ENCODE results near the gene HAND2.

Gene HAND2

DNA sequence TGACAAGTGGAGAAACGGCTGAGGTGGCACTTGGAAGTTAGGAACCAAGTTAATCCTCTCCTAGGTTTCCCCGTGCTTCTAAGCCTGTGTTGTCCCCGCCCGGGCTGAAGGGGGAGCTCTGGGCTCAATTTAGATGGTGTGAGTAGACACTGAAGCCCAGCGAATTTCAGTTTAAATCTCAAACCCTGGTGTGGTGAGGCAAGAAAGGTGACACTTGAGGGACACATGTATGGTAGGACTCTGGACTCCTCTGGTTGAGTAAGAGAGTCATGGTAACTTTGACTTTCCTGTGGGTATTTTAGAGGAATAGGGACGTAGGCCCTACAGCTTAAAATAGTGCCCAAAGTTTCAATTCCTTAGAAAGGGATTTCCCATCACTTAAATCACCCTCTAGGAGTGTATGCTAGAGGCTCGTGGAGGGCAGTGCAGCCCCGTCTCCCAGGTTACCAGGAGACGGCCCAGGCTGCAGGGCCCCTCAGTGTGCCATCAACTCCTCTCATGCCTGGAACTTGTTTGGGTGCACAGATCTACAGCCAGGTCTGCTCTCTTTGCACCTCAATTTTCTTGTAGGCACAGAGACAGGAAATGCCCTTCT lies 24.0 kb downstream of the HAND2 start:
- Histone ChIP-seq H2AFZ (ENCODE audit: low read depth, low read length, severe bottlenecking) (peak overlapping the region; percentile 2), H3K79me2 (ENCODE audit: insufficient read depth, low read length) (no peaks in the 10 kb centered on the region), H3K27me3 (ENCODE audit: low read length) (no peaks in the 10 kb centered on the region; the same call in 1 of the 2 replicates), H3F3A (ENCODE audit: insufficient read depth) (no peaks in the 10 kb centered on the region), H3K36me3 (ENCODE audit: low read length) (no peaks in the 10 kb centered on the region), H3K4me2 (ENCODE audit: low read depth, low read length, poor library complexity, severe bottlenecking) (no peak overlapping the region), H3K4me3 (ENCODE audit: insufficient read depth, low read length, poor library complexity, severe bottlenecking) (no peak overlapping the region), H3K9ac (ENCODE audit: low read length) (no peak overlapping the region), H4K20me1 (ENCODE audit: low read depth, low read length) (no peaks in the 10 kb centered on the region), H3K9me2 (replicated peaks; ENCODE audit: insufficient read depth, low read length) (no peaks in the 10 kb centered on the region), H3K9me3 (ENCODE audit: insufficient read depth, low read length) (no peaks in the 10 kb centered on the region), H3K27ac (ENCODE audit: low read depth, low read length) (no peak overlapping the region)
- TF ChIP-seq EZH2phosphoT487 (conservative IDR thresholded peaks at IDR 0.05; ENCODE audit: low read length): no peak
- TF ChIP-seq, protein P1, sequence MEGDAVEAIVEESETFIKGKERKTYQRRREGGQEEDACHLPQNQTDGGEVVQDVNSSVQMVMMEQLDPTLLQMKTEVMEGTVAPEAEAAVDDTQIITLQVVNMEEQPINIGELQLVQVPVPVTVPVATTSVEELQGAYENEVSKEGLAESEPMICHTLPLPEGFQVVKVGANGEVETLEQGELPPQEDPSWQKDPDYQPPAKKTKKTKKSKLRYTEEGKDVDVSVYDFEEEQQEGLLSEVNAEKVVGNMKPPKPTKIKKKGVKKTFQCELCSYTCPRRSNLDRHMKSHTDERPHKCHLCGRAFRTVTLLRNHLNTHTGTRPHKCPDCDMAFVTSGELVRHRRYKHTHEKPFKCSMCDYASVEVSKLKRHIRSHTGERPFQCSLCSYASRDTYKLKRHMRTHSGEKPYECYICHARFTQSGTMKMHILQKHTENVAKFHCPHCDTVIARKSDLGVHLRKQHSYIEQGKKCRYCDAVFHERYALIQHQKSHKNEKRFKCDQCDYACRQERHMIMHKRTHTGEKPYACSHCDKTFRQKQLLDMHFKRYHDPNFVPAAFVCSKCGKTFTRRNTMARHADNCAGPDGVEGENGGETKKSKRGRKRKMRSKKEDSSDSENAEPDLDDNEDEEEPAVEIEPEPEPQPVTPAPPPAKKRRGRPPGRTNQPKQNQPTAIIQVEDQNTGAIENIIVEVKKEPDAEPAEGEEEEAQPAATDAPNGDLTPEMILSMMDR (IDR thresholded peaks at IDR 0.05; ENCODE audit: insufficient read depth, low read length, poor library complexity, severe bottlenecking): peak; percentile 65

DNA sequence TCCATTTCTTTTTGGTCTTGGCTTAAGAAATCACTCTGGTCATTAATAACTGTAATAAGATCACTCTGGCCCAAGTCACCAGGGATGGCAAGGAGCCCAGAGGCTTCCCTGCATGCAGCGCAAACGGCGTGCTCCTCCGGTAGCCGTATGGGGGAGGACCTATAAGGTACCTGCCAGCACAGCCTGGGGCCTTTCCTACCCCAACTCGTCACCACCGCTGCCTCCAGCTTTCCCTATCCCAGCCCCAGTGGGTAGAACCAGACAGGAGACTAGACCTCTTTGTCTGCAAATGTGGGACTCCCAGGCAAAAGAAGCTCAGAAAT lies 25.9 kb downstream of the HAND2 start:
- no peaks in the 10 kb centered on the region for H3K79me2 ChIP-seq (ENCODE audit: insufficient read depth, low read length)
- H3K27ac ChIP-seq (ENCODE audit: low read depth, low read length): no peak overlapping the region
- no peak overlapping the region for H3K4me2 ChIP-seq (ENCODE audit: low read depth, low read length, poor library complexity, severe bottlenecking)
- no peaks in the 10 kb centered on the region for H4K20me1 ChIP-seq (ENCODE audit: low read depth, low read length)
- no peak overlapping the region for H2AFZ ChIP-seq (ENCODE audit: low read depth, low read length, severe bottlenecking)
- H3K9ac ChIP-seq (ENCODE audit: low read length): no peak overlapping the region
- TF ChIP-seq, protein P1 (IDR thresholded peaks at IDR 0.05; ENCODE audit: insufficient read depth, low read length, poor library complexity, severe bottlenecking): no peak
- TF ChIP-seq EZH2phosphoT487 (conservative IDR thresholded peaks at IDR 0.05; ENCODE audit: low read length): no peak
- H3K27me3 ChIP-seq (ENCODE audit: low read length): no peaks in the 10 kb centered on the region
- H3F3A ChIP-seq (ENCODE audit: insufficient read depth): no peaks in the 10 kb centered on the region
- H3K9me2 ChIP-seq (replicated peaks; ENCODE audit: insufficient read depth, low read length): no peaks in the 10 kb centered on the region
- no peaks in the 10 kb centered on the region for H3K36me3 ChIP-seq (ENCODE audit: low read length)
- no peak overlapping the region for H3K4me3 ChIP-seq (ENCODE audit: insufficient read depth, low read length, poor library complexity, severe bottlenecking)
- H3K9me3 ChIP-seq (ENCODE audit: insufficient read depth, low read length): no peaks in the 10 kb centered on the region

DNA sequence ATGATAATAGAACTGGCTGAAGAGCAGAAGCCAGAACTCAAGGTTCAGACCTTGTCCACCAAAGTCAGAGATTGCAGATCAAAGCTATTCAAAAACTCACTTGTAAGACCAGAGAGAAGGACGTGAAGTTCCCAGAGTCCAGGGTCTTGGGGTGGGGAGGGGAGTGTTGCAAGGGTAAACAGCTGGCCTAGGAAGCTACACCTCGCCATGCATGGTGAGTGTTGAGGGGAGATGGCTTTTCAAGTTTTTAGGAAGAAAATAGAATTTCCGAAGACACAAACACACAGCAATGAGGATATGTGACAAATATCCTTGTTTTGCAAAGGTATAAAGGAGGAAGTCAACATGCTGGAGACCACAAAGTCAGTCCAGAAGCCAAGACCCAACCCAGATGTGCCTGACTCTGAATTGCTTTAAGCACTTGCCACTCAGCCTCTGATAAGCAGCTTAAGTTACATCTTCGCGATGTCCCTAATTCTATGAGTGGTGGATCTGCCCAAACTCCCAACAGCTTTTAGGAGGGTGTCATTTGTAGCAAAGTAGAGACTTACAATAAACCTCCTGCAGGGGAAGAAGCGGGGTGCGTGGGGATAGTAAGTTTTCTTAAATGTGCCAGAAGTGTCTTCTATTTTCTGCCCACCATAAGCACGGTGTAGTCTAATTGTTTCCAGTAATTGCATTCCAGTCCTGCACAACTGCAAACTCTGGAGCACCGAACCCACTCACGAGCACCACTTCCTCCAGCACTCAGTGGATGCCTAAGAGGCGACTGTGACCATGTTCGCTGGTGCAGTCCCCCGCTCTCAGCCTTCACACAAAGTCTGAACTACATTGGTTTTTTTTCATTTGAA lies 26.5 kb downstream of the HAND2 start:
- no peaks in the 10 kb centered on the region for H3K9me2 ChIP-seq (replicated peaks; ENCODE audit: insufficient read depth, low read length)
- H3F3A ChIP-seq (ENCODE audit: insufficient read depth): no peaks in the 10 kb centered on the region
- H3K27ac ChIP-seq (ENCODE audit: low read depth, low read length): no peak overlapping the region
- no peaks in the 10 kb centered on the region for H4K20me1 ChIP-seq (ENCODE audit: low read depth, low read length)
- no peaks in the 10 kb centered on the region for H3K9me3 ChIP-seq (ENCODE audit: insufficient read depth, low read length)
- TF ChIP-seq EZH2phosphoT487 (conservative IDR thresholded peaks at IDR 0.05; ENCODE audit: low read length): no peak
- TF ChIP-seq, protein P1 (IDR thresholded peaks at IDR 0.05; ENCODE audit: insufficient read depth, low read length, poor library complexity, severe bottlenecking): no peak
- no peak overlapping the region for H3K4me3 ChIP-seq (ENCODE audit: insufficient read depth, low read length, poor library complexity, severe bottlenecking)
- H3K4me2 ChIP-seq (ENCODE audit: low read depth, low read length, poor library complexity, severe bottlenecking): no peak overlapping the region
- H3K9ac ChIP-seq (ENCODE audit: low read length): no peak overlapping the region
- no peak overlapping the region for H2AFZ ChIP-seq (ENCODE audit: low read depth, low read length, severe bottlenecking)
- H3K79me2 ChIP-seq (ENCODE audit: insufficient read depth, low read length): no peaks in the 10 kb centered on the region
- H3K36me3 ChIP-seq (ENCODE audit: low read length): no peaks in the 10 kb centered on the region
- H3K27me3 ChIP-seq (ENCODE audit: low read length): no peaks in the 10 kb centered on the region

Measured in SU-DHL-6 (cell line).